ENCODE results near the gene TRIO. TPM values are rescaled to one million over a fixed set of nuclear protein-coding genes. Genes with fewer than 3 reads are reported as not detected.

The TRIO gene
- total and polyA plus RNA-seq, 3 experiments from 2014 or later: 0.89 to 4.4 (median 4.2) TPM

DNA sequence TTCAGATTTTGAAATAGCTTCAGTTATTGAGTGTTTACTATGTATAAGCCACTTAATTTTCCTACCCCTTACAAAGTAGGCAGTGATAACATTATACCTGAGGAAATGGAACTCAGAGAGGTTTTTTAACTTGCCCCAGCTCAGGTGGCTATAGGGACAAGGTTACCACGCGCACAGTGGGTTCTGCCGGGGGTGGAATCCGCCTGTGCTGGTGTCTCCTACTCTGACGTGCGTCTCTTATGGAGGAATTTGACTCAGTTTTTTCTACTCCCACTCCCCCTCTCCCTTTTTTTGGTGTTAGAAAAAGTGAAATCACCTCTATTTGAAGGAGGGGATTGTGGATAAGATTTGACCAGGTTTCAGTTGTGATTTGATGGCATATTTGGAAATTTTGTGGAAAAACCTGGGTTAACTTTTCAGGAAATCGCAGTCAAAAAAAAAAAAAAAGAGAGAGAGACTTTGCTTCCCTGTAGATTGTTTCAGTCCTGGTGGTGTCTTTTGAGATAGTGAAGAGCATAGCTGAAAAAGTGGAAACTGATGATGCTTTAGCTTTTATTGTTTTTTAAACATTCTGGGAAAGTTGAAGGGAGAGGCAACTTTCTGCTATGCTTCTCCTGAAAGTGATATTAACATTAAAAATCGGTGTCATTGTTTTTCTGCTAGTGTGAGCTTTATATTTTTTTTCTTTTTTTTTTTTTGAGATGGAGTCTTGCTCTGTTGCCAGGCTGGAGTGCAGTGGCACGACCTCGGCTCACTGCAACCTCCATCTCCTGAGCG lies 15.9 kb downstream of the TRIO start:
- Histone ChIP-seq H3K36me3 (ENCODE audit: insufficient read depth, low read length) (no peaks in the 10 kb centered on the region), H3K4me3 (ENCODE audit: low read length) (no peak overlapping the region), H3K4me1 (ENCODE audit: insufficient read depth, low read length) (no peaks in the 10 kb centered on the region), H3K9me3 (ENCODE audit: low read length) (no peaks in the 10 kb centered on the region), H3K27ac (ENCODE audit: low read depth, low read length) (no peak overlapping the region), H3K27me3 (ENCODE audit: insufficient read depth, low read length, poor library complexity, severe bottlenecking) (no peaks in the 10 kb centered on the region)
- Mint-ChIP-seq H3K27ac (no peak overlapping the region), H3K27me3 (peaks cover 4 to 12% of the 10 kb centered on the region in 2 donors), H3K4me3 (no peak overlapping the region), H3K4me1 (no peaks in the 10 kb centered on the region), H3K36me3 (no peaks in the 10 kb centered on the region), H3K9me3 (peaks cover 0 to 4% (median 3%) of the 10 kb centered on the region in 5 donors)
- ChIA-PET CTCF (no interaction called here), POLR2A (no interaction called here)
- no peak for DNase-seq

GRCh38 chr5:14161825-14162556 lies 18.8 kb downstream of the TRIO start:
- Histone ChIP-seq H3K9me3 (ENCODE audit: low read length) (no peaks in the 10 kb centered on the region), H3K4me1 (ENCODE audit: insufficient read depth, low read length) (no peaks in the 10 kb centered on the region), H3K4me3 (ENCODE audit: low read length) (no peak overlapping the region), H3K36me3 (ENCODE audit: insufficient read depth, low read length) (no peaks in the 10 kb centered on the region), H3K27me3 (ENCODE audit: insufficient read depth, low read length, poor library complexity, severe bottlenecking) (no peaks in the 10 kb centered on the region), H3K27ac (ENCODE audit: low read depth, low read length) (no peak overlapping the region)
- ChIA-PET POLR2A (no interaction called here), CTCF (no interaction called here)
- Mint-ChIP-seq H3K4me1 (no peaks in the 10 kb centered on the region), H3K36me3 (no peaks in the 10 kb centered on the region), H3K27ac (no peak overlapping the region), H3K9me3 (peaks cover 0 to 8% (median 3%) of the 10 kb centered on the region in 5 donors), H3K4me3 (no peak overlapping the region), H3K27me3 (peaks cover 3 to 11% of the 10 kb centered on the region in 2 donors)
- DNase-seq: no peak

DNA sequence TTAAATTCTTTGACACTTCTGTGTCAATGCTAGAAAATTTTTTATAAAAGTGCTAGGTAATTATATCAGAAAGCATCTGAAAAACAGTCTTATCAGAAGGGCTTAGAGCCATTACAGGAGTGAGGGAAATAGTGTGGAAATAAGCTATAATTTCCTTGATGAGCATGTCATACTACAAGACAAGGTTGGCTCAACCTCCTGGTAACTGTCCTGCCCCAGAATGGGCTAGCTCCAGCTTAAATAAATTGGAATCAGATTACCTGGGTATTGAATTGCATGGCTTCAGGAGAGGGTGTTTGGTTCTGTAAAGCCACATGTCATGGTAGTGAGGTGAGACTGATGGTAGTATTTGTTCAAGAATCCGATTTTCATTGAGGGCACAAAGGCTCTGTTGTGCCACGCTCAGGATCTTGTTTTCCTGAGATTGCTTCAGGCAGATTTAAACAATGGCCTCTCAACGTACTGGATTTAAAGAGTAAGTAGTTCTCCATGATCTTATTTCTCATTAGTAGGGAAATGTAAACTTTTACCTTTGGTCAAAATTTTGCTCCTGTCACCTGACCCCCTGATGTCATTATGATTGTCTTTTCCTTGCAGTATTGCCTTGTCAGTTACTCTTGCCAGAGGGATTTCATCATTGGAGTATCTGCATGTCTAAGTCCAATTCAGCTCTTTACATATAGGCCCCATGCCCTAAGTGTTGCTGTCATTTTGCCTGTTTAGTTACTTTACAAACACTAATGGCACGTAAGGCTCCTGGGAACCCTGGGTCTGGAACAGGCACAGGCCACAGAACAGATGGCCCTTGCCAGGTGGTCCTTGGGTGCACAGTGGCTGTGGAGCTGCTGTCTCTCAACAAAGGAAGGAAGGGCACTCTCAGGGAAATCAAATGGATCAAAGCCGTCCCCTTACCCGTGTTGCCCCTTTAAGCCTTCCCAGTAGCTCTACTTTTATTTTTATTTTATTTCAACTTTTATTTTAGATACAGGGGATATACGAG lies 21.3 kb downstream of the TRIO start:
- Mint-ChIP-seq H3K4me1 (peaks cover 0 to 3% (median 0%) of the 10 kb centered on the region in 3 donors), H3K36me3 (no peaks in the 10 kb centered on the region), H3K27ac (no peak overlapping the region), H3K9me3 (peaks cover 0 to 10% (median 3%) of the 10 kb centered on the region in 5 donors), H3K4me3 (no peak overlapping the region), H3K27me3 (peaks cover 3 to 14% of the 10 kb centered on the region in 2 donors)
- Histone ChIP-seq H3K27ac (ENCODE audit: low read depth, low read length) (no peak overlapping the region), H3K27me3 (ENCODE audit: insufficient read depth, low read length, poor library complexity, severe bottlenecking) (no peaks in the 10 kb centered on the region), H3K4me3 (ENCODE audit: low read length) (no peak overlapping the region), H3K4me1 (ENCODE audit: insufficient read depth, low read length) (no peaks in the 10 kb centered on the region), H3K36me3 (ENCODE audit: insufficient read depth, low read length) (no peaks in the 10 kb centered on the region), H3K9me3 (ENCODE audit: low read length) (no peaks in the 10 kb centered on the region)
- POLR2A ChIA-PET: no interaction called here
- no peak for DNase-seq
- CTCF ChIA-PET: no interaction called here

GRCh38 chr5:14165375-14166106 lies 22.4 kb downstream of the TRIO start:
- Histone ChIP-seq H3K36me3 (ENCODE audit: insufficient read depth, low read length) (no peaks in the 10 kb centered on the region), H3K27ac (ENCODE audit: low read depth, low read length) (no peak overlapping the region), H3K27me3 (ENCODE audit: insufficient read depth, low read length, poor library complexity, severe bottlenecking) (no peaks in the 10 kb centered on the region), H3K4me1 (ENCODE audit: insufficient read depth, low read length) (no peaks in the 10 kb centered on the region), H3K9me3 (ENCODE audit: low read length) (no peaks in the 10 kb centered on the region), H3K4me3 (ENCODE audit: low read length) (no peak overlapping the region)
- Mint-ChIP-seq H3K36me3 (no peaks in the 10 kb centered on the region), H3K9me3 (peaks cover 0 to 10% (median 2%) of the 10 kb centered on the region in 5 donors), H3K27ac (no peak overlapping the region), H3K27me3 (peaks cover 1 to 4% of the 10 kb centered on the region in 2 donors), H3K4me3 (no peak overlapping the region), H3K4me1 (peaks cover 0 to 3% (median 0%) of the 10 kb centered on the region in 3 donors)
- no peak for DNase-seq
- ChIA-PET POLR2A (no interaction called here), CTCF (no interaction called here)

DNA sequence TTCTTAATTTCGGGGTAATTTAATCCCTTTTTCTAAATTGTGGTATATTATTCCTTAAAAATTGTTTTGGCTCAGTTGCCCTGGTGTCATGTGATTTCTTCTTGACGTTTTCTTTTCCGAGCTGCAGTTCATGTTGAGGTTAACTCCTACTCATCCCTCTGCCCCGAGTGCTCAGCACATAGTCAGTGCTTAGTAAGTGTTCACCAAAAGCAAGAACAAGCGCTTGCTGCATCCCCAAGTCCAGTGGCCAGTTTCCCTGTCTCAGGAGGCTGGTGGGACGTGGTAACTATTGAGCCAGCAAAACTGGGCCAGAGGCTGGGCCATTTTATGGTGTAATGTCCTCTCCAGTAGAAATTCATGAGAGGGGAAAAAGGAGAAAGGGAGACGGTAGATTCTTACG lies 23.3 kb downstream of the TRIO start:
- Mint-ChIP-seq H3K27ac (no peak overlapping the region), H3K4me3 (no peak overlapping the region), H3K36me3 (no peaks in the 10 kb centered on the region), H3K4me1 (peaks cover 0 to 3% (median 0%) of the 10 kb centered on the region in 3 donors), H3K27me3 (peaks cover 1 to 3% of the 10 kb centered on the region in 2 donors), H3K9me3 (peaks cover 0 to 10% (median 2%) of the 10 kb centered on the region in 5 donors)
- Histone ChIP-seq H3K27me3 (ENCODE audit: insufficient read depth, low read length, poor library complexity, severe bottlenecking) (no peaks in the 10 kb centered on the region), H3K36me3 (ENCODE audit: insufficient read depth, low read length) (no peaks in the 10 kb centered on the region), H3K27ac (ENCODE audit: low read depth, low read length) (no peak overlapping the region), H3K4me3 (ENCODE audit: low read length) (no peak overlapping the region), H3K9me3 (ENCODE audit: low read length) (no peaks in the 10 kb centered on the region), H3K4me1 (ENCODE audit: insufficient read depth, low read length) (no peaks in the 10 kb centered on the region)
- ChIA-PET CTCF (no interaction called here), POLR2A (no interaction called here)
- no peak for DNase-seq

GRCh38 chr5:14167211-14167845 lies 24.2 kb downstream of the TRIO start:
- Mint-ChIP-seq H3K4me3 (no peak overlapping the region), H3K27me3 (peaks cover 1 to 3% of the 10 kb centered on the region in 2 donors), H3K27ac (no peak overlapping the region), H3K4me1 (peaks cover 0 to 3% (median 0%) of the 10 kb centered on the region in 3 donors), H3K36me3 (no peaks in the 10 kb centered on the region), H3K9me3 (peaks cover 0 to 10% (median 2%) of the 10 kb centered on the region in 5 donors)
- ChIA-PET POLR2A (no interaction called here), CTCF (no interaction called here)
- Histone ChIP-seq H3K9me3 (ENCODE audit: low read length) (no peaks in the 10 kb centered on the region), H3K27me3 (ENCODE audit: insufficient read depth, low read length, poor library complexity, severe bottlenecking) (no peaks in the 10 kb centered on the region), H3K36me3 (ENCODE audit: insufficient read depth, low read length) (no peaks in the 10 kb centered on the region), H3K27ac (ENCODE audit: low read depth, low read length) (no peak overlapping the region), H3K4me1 (ENCODE audit: insufficient read depth, low read length) (no peaks in the 10 kb centered on the region), H3K4me3 (ENCODE audit: low read length) (no peak overlapping the region)
- DNase-seq: no peak

DNA sequence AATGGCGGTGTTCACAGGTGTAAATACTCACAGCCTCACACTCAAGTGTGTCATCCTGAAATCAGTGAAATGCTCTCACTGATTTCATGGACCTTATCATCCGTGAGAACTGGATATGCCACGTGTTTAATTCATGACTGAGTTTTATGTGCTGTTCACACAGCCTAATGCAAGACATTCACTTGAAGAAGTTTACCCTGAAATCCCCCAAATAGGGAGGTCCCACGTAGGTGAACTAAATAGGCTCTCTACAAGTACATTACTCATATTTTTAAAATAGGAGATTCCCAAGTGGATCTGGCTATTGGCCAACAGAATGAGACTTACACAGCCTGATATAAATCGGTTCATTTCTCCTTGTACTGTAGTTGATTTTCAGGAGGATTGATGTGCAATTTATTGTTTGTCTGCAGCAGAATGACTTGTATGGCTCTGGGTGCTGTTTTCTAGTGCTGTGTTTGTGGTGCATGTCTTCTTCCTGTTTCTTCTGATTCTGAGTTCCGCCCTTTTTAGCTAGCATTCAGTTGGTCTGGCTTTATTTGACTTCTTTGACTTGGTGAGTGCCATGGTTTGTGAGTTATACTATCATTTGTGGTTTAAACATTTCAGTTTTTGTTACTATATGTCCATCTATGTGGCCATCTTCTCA lies 25.1 kb downstream of the TRIO start:
- Histone ChIP-seq H3K9me3 (ENCODE audit: low read length) (no peaks in the 10 kb centered on the region), H3K27ac (ENCODE audit: low read depth, low read length) (no peak overlapping the region), H3K4me1 (ENCODE audit: insufficient read depth, low read length) (no peaks in the 10 kb centered on the region), H3K27me3 (ENCODE audit: insufficient read depth, low read length, poor library complexity, severe bottlenecking) (no peaks in the 10 kb centered on the region), H3K4me3 (ENCODE audit: low read length) (no peak overlapping the region), H3K36me3 (ENCODE audit: insufficient read depth, low read length) (no peaks in the 10 kb centered on the region)
- Mint-ChIP-seq H3K27ac (no peak overlapping the region), H3K9me3 (peaks cover 0 to 6% (median 2%) of the 10 kb centered on the region in 5 donors), H3K36me3 (no peaks in the 10 kb centered on the region), H3K27me3 (peaks cover 1 to 8% of the 10 kb centered on the region in 2 donors), H3K4me3 (no peak overlapping the region), H3K4me1 (peaks cover 0 to 3% (median 0%) of the 10 kb centered on the region in 3 donors)
- no peak for DNase-seq
- CTCF ChIA-PET: no interaction called here
- POLR2A ChIA-PET: no interaction called here

Measured in CD8-positive, alpha-beta memory T cell (primary cell).